Smooth muscle cell (in vitro differentiated cells): ENCODE data around the gene GPLD1. TPM values are rescaled to one million over a fixed set of nuclear protein-coding genes. Genes with fewer than 3 reads are reported as not detected.

Experiments used
- DNase-seq: peaks from one replicate; lab custom pipeline; 2025; ENCODE audit not compliant: unreplicated experiment; lab: John Stamatoyannopoulos, UW
- H2AFZ ChIP-seq: fragments of 200-600 bp; sonication (generic); 2 replicates; pipeline ENCODE4 v1.6.0; 2016; ENCODE audit warnings: antibody characterized with exemption, low read depth, mild to moderate bottlenecking
- H3F3A ChIP-seq: fragments of 200-600 bp; sonication (generic); 2 replicates; pipeline ENCODE4 v1.6.0; 2017; ENCODE audit warnings: antibody characterized with exemption, low read depth
- H3K27ac ChIP-seq: fragments of 200-600 bp; sonication (generic); 2 replicates; pipeline ENCODE4 v1.5.1; 2016; ENCODE audit warnings: low read depth, mild to moderate bottlenecking
- H3K27me3 ChIP-seq: fragments of 200-600 bp; sonication (generic); 2 replicates; pipeline ENCODE4 v1.6.1; 2016; ENCODE audit warnings: low read depth, mild to moderate bottlenecking
- H3K36me3 ChIP-seq: fragments of 200-600 bp; sonication (generic); 2 replicates; pipeline ENCODE4 v1.5.1; 2016; ENCODE audit warnings: low read depth
- H3K4me1 ChIP-seq: fragments of 200-600 bp; sonication (generic); 2 replicates; pipeline ENCODE4 v1.5.1; 2016; ENCODE audit warnings: low read depth
- H3K4me2 ChIP-seq: fragments of 200-600 bp; sonication (generic); 2 replicates; pipeline ENCODE4 v1.6.0; 2016; ENCODE audit warnings: mild to moderate bottlenecking
- H3K4me3 ChIP-seq: fragments of 200-600 bp; sonication (generic); 2 replicates; pipeline ENCODE4 v1.5.1; 2016; ENCODE audit warnings: mild to moderate bottlenecking
- H3K79me2 ChIP-seq: fragments of 200-600 bp; sonication (generic); 2 replicates; pipeline ENCODE4 v1.6.0; 2016; ENCODE audit warnings: low read depth, mild to moderate bottlenecking
- H3K9ac ChIP-seq: fragments of 200-600 bp; sonication (generic); 2 replicates; pipeline ENCODE4 v1.6.0; 2016; ENCODE audit warnings: low read depth
- H3K9me3 ChIP-seq: fragments of 200-600 bp; sonication (generic); replicated peaks from 2 replicates; pipeline ENCODE4 v1.5.1; 2016; ENCODE audit warnings: low read depth
- H4K20me1 ChIP-seq: fragments of 200-600 bp; sonication (generic); 2 replicates; pipeline ENCODE4 v1.6.0; 2016; ENCODE audit warnings: low read depth
- CTCF ChIP-seq: fragments of 200-600 bp; sonication (generic); IDR thresholded peaks from 2 replicates; pipeline ENCODE4 v1.5.1; 2017; ENCODE audit warnings: borderline replicate concordance, mild to moderate bottlenecking, antibody characterized with exemption; ENCODE audit not compliant: insufficient read depth, poor library complexity, severe bottlenecking
- WGBS: methylation state at CpG from one replicate; pipeline ENCODE4 v1.1.7; 2016; ENCODE audit warnings: low lambda C conversion rate; 5-methylcytosine and 5-hydroxymethylcytosine counted together
- polyA plus RNA-seq: library from polyadenylated mRNA; unstranded; fragments of >200 nt; fragmentation: Nextera tagmentation; extraction: Ambion mirVana; gene quantifications from 2 replicates; pipeline ENCODE4 v1.2.1, GENCODE V29; 2016
- total RNA-seq: library from RNA; depleted of rRNA; stranded (reverse); fragments of >200 nt; gene quantifications from 2 replicates; pipeline ENCODE4 v1.2.3, GENCODE V29; 2014

Gene GPLD1
- total and polyA plus RNA-seq, 2 experiments from 2014 or later, result 0.13 to 0.14 TPM

GRCh38 chr6:24436979-24437378 lies 52.4 kb downstream of the GPLD1 start:
- no peak overlapping the region for H3K27ac ChIP-seq
- no peaks in the 10 kb centered on the region for H4K20me1 ChIP-seq
- H3K36me3 ChIP-seq, result no peaks in the 10 kb centered on the region
- H3K9ac ChIP-seq, result no peak overlapping the region
- 96% methylated on average over 14 of the region's 14 CpGs for WGBS
- no peak for DNase-seq
- no peak overlapping the region for H2AFZ ChIP-seq
- no peak overlapping the region for H3K4me2 ChIP-seq
- no peaks in the 10 kb centered on the region for H3K9me3 ChIP-seq
- no peaks in the 10 kb centered on the region for H3K4me1 ChIP-seq
- TF ChIP-seq CTCF, result no peak
- H3K4me3 ChIP-seq, result no peak overlapping the region
- no peaks in the 10 kb centered on the region for H3F3A ChIP-seq
- no peaks in the 10 kb centered on the region for H3K79me2 ChIP-seq
- H3K27me3 ChIP-seq, result no peaks in the 10 kb centered on the region

DNA sequence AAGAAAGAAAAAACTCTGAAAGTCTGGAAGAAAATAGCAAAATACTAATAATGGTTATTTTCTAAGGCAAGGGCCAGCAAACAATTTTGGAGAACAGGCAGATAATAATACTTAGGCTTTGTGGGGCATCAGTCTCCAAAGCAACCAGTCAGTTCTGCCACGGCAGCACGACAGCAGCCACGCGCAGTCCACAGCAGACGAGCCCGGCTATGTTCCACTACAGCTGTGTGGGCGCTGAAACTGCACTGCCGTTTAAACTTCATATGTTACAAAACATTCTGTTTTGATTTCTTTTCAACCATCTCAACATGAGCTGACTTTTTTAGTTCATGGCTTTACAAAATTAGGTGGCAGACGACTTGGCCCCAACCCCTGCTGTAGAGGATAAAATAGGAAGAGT lies 56.8 kb downstream of the GPLD1 start:
- no peak overlapping the region for H3K4me2 ChIP-seq
- no peak overlapping the region for H3K9ac ChIP-seq
- no peak overlapping the region for H3K27ac ChIP-seq
- no peaks in the 10 kb centered on the region for H3K4me1 ChIP-seq
- no peak for DNase-seq
- no peaks in the 10 kb centered on the region for H3K36me3 ChIP-seq
- no peaks in the 10 kb centered on the region for H4K20me1 ChIP-seq
- no peak overlapping the region for H2AFZ ChIP-seq
- no peaks in the 10 kb centered on the region for H3K9me3 ChIP-seq
- H3K27me3 ChIP-seq, result no peaks in the 10 kb centered on the region
- H3K4me3 ChIP-seq, result no peak overlapping the region
- H3F3A ChIP-seq, result no peaks in the 10 kb centered on the region
- 95% methylated on average over 9 of the region's 9 CpGs for WGBS
- TF ChIP-seq CTCF, result no peak
- H3K79me2 ChIP-seq, result no peaks in the 10 kb centered on the region

DNA sequence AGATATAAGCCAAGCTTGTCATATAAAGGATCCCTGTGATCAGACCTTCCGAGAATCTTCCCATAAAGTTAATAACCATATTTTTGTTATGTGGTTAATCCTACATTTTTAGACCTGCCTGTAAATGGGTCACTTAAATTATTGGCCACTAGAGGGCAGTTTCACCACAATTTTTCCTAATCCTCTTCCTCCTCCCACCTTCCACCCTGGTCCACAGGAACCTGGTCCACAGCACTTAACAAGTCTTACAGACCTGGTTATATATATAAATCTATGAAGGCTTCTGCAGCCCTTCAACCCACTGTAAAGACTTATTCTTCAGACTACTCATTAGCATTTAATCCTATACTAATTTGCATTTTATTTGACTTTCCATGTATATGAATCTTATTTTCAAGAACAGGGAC lies 58.3 kb downstream of the GPLD1 start:
- no peak overlapping the region for H3K9ac ChIP-seq
- DNase-seq, result no peak
- TF ChIP-seq CTCF, result peak; percentile 79
- H3K27me3 ChIP-seq, result no peaks in the 10 kb centered on the region
- H3K27ac ChIP-seq, result no peak overlapping the region
- no peaks in the 10 kb centered on the region for H3K4me1 ChIP-seq
- H3F3A ChIP-seq, result no peaks in the 10 kb centered on the region
- H3K36me3 ChIP-seq, result no peaks in the 10 kb centered on the region
- no peak overlapping the region for H3K4me2 ChIP-seq
- no peak overlapping the region for H3K4me3 ChIP-seq
- H3K9me3 ChIP-seq, result no peaks in the 10 kb centered on the region
- WGBS, result 67% methylated on average over 1 of the region's 1 CpG
- no peaks in the 10 kb centered on the region for H4K20me1 ChIP-seq
- no peak overlapping the region for H2AFZ ChIP-seq
- H3K79me2 ChIP-seq, result no peaks in the 10 kb centered on the region

DNA sequence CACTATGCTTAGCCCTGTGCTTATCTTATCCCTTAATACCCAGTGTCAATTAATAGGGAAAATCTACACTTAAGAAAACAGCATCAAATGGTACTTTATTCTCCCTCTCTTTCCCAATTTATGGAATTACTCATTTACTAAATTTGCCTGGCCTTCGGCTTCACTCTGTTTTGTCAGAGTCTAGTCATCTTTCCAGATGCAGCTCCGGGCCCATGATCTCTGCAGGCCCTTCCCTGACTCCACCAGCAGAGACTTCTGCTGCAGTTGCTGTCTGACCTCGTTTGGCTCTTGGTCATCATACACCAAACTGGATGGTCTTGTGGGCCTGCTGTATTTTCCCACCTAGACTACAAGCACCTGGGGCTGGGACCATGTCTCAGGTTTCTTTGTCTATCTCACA lies 59.3 kb downstream of the GPLD1 start:
- Histone ChIP-seq H3K27me3 (no peaks in the 10 kb centered on the region), H3K4me3 (no peak overlapping the region), H3K9me3 (no peaks in the 10 kb centered on the region), H2AFZ (no peak overlapping the region), H4K20me1 (no peaks in the 10 kb centered on the region), H3K27ac (no peak overlapping the region), H3K4me2 (no peak overlapping the region), H3F3A (no peaks in the 10 kb centered on the region), H3K4me1 (no peaks in the 10 kb centered on the region), H3K36me3 (peaks cover 4% of the 10 kb centered on the region), H3K9ac (no peak overlapping the region), H3K79me2 (no peaks in the 10 kb centered on the region)
- WGBS, result 85% methylated on average over 3 of the region's 3 CpGs
- no peak for DNase-seq
- no peak for TF ChIP-seq CTCF
